ENCODE results near the gene FLT3. TPM values are rescaled to one million over a fixed set of nuclear protein-coding genes. Genes with fewer than 3 reads are reported as not detected.
"Not testable (repeated sequence)": the region's sequence is repeated elsewhere in the genome, so short reads cannot be mapped to it uniquely, and the experiment has no call there.

Gene FLT3
- polyA plus RNA-seq, 1 of the 3 experiments (the other 2 are of a cell fraction) = not detected

DNA sequence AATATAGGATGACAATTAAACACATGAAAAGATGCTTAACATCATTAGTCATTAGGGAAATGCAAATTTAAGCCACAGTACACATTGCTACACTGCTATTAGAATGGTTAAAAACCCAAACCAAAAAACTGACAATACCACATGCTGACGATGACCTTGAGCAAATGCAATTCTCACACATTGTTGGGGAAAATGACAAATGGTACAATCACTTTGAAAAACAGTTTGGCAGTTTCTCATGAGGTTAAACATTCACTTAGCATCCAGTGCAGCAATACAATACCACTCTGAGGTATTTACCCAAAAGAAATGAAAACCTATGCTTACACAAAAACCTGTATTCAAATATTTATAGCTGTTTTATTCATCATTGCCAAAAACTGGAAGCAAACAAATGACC is 11.3 kb downstream of the FLT3 start (continued):
- no peak for TF ChIP-seq MXI1 (IDR thresholded peaks at IDR 0.05; ENCODE audit: low read depth, low read length)

DNA sequence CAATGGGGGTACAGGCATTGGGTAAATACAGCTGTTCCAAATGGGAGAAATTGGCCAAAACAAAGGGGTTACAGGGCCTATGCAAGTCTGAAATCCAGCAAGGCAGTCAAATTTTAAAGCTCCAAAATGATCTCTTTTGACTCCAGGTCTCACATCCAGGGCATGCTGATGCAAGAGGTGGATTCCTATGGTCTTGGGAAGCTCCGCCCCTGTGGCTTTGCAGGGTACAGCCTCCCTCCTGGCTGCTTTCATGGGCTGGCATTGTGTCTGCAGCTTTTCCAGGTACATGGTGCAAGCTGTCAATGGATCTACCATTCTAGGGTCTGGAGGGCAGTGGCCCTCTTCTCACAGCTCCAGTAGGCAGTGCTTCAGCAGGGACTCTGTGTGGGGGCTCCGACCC is 22.6 kb downstream of the FLT3 start:
- H3K9me2 ChIP-seq; H3K79me2 ChIP-seq (ENCODE audit: insufficient read depth); H3K9me3 ChIP-seq; H3K27me3 ChIP-seq (ENCODE audit: insufficient read depth); H4K20me1 ChIP-seq (ENCODE audit: insufficient read depth); H3K4me1 ChIP-seq (ENCODE audit: control insufficient read depth in 1 of 2, insufficient read depth in 2 of 2, low read depth in 1 of 2, low read length in 1 of 2); H3K4me3 ChIP-seq (ENCODE audit: low read depth in 2 of 2, low read length in 1 of 2); H3K36me3 ChIP-seq (replicated peaks in 1 of 2; ENCODE audit: control insufficient read depth in 1 of 2, insufficient read depth in 2 of 2, low read length in 1 of 2); H3K4me2 ChIP-seq; H3F3A ChIP-seq (replicated peaks; ENCODE audit: insufficient read depth); POLR2A ChIA-PET; H2AFZ ChIP-seq (ENCODE audit: low read depth); H3K9ac ChIP-seq; DNase-seq; CTCF ChIA-PET; H3K27ac ChIP-seq (ENCODE audit: low read depth in 2 of 2, low read length in 1 of 2): not testable (repeated sequence)
- 0% methylated on average over 1 of the region's 2 CpGs for WGBS (ENCODE audit: low lambda C conversion rate)

DNA sequence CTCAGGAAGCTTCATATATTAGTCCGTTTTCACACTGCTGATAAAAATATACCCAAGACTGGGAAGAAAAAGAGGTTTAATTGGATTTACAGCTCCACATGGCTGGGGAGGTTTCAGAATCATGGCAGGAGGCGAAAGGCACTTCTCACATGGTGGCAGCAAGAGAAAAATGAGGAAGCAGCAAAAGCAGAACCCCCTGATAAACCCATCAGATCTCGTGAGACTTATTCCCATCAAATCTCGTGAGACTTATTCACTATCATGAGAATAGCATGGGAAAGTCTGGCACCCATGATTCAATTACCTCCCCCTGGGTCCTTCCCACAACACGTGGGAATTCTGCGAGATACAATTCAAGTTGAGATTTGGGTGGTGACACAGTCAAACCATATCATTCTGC is 23.1 kb downstream of the FLT3 start:
- H3K4me3 ChIP-seq (ENCODE audit: low read depth in 2 of 2, low read length in 1 of 2) = no peak overlapping the region
- 3% methylated on average over 6 of the region's 6 CpGs for WGBS (ENCODE audit: low lambda C conversion rate)
- no peak overlapping the region for H3K9ac ChIP-seq
- H3K4me1 ChIP-seq (ENCODE audit: control insufficient read depth in 1 of 2, insufficient read depth in 2 of 2, low read depth in 1 of 2, low read length in 1 of 2) = no peaks in the 10 kb centered on the region
- H3K27ac ChIP-seq (ENCODE audit: low read depth in 2 of 2, low read length in 1 of 2) = no peak overlapping the region
- H2AFZ ChIP-seq (ENCODE audit: low read depth) = no peak overlapping the region
- H3K79me2 ChIP-seq (ENCODE audit: insufficient read depth) = no peaks in the 10 kb centered on the region
- ChIA-PET POLR2A (no interaction called here), CTCF (no interaction called here)
- no peaks in the 10 kb centered on the region for H3K9me2 ChIP-seq
- H3K36me3 ChIP-seq (replicated peaks in 1 of 2; ENCODE audit: control insufficient read depth in 1 of 2, insufficient read depth in 2 of 2, low read length in 1 of 2) = no peaks in the 10 kb centered on the region
- H3K4me2 ChIP-seq = no peak overlapping the region
- H3K9me3 ChIP-seq = no peaks in the 10 kb centered on the region
- TF ChIP-seq TAF1 (IDR thresholded peaks at IDR 0.05; ENCODE audit: borderline replicate concordance, low read depth, low read length) (no peak), SIN3A (IDR thresholded peaks at IDR 0.05; ENCODE audit: borderline replicate concordance, low read depth, low read length) (no peak)
- no peaks in the 10 kb centered on the region for H4K20me1 ChIP-seq (ENCODE audit: insufficient read depth)
- H3F3A ChIP-seq (replicated peaks; ENCODE audit: insufficient read depth) = no peaks in the 10 kb centered on the region
- no peak for DNase-seq
- H3K27me3 ChIP-seq (ENCODE audit: insufficient read depth) = peaks cover 3% of the 10 kb centered on the region; the same call in 1 of the 2 replicates

DNA sequence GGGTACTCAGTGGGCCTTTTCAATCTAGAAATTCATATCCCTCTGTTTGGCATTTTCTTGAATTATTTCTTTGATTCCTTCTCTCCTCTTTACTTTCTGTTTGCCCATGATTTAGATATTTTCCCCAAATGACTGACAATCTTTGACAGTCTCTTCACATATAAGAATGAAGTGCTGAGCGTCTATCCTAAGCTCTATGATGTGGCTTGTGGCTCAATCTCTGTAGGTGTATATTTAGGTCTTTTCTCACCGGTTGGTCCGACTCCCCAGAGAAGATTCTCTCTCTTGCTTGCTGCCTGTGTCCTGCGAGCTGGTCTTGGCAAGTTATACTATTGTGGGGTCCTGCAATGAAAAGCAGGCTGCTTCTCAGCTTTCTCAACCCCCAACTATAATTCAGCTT is 29.0 kb downstream of the FLT3 start:
- POLR2A ChIA-PET = no interaction called here
- WGBS (ENCODE audit: low lambda C conversion rate) = 34% methylated on average over 4 of the region's 4 CpGs
- TF ChIP-seq YY1 (IDR thresholded peaks at IDR 0.05; ENCODE audit: low read depth) (no peak), FOSL2 (IDR thresholded peaks at IDR 0.05; ENCODE audit: borderline replicate concordance, low read depth) (no peak), JUND (IDR thresholded peaks at IDR 0.05) (no peak), EP300 (IDR thresholded peaks at IDR 0.05; ENCODE audit: borderline replicate concordance in 1 of 2, low read depth in 1 of 2, low read length in 1 of 2) (no peak), TAF1 (IDR thresholded peaks at IDR 0.05; ENCODE audit: borderline replicate concordance, low read depth, low read length) (no peak), GATA2 (CRISPR knock-in tag; IDR thresholded peaks at IDR 0.05) (no peak), NFIC (IDR thresholded peaks at IDR 0.05; ENCODE audit: borderline replicate concordance) (no peak), SIN3A (IDR thresholded peaks at IDR 0.05; ENCODE audit: borderline replicate concordance, low read depth, low read length) (no peak), GABPA (IDR thresholded peaks at IDR 0.05; ENCODE audit: low read depth) (no peak), FOXJ3 (CRISPR knock-in tag; IDR thresholded peaks at IDR 0.05) (no peak), MEF2A (IDR thresholded peaks at IDR 0.05; ENCODE audit: borderline replicate concordance, low read depth) (no peak), POLR2AphosphoS5 (IDR thresholded peaks at IDR 0.05; ENCODE audit: low read depth, low read length) (no peak), RAD21 (IDR thresholded peaks at IDR 0.05; ENCODE audit: low read length) (no peak), MXI1 (IDR thresholded peaks at IDR 0.05; ENCODE audit: low read depth, low read length) (no peak)
- TF ChIP-seq, protein P1, sequence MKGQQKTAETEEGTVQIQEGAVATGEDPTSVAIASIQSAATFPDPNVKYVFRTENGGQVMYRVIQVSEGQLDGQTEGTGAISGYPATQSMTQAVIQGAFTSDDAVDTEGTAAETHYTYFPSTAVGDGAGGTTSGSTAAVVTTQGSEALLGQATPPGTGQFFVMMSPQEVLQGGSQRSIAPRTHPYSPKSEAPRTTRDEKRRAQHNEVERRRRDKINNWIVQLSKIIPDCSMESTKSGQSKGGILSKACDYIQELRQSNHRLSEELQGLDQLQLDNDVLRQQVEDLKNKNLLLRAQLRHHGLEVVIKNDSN (IDR thresholded peaks at IDR 0.05; ENCODE audit: borderline replicate concordance, low read depth) = no peak
- TF ChIP-seq, protein P2, sequence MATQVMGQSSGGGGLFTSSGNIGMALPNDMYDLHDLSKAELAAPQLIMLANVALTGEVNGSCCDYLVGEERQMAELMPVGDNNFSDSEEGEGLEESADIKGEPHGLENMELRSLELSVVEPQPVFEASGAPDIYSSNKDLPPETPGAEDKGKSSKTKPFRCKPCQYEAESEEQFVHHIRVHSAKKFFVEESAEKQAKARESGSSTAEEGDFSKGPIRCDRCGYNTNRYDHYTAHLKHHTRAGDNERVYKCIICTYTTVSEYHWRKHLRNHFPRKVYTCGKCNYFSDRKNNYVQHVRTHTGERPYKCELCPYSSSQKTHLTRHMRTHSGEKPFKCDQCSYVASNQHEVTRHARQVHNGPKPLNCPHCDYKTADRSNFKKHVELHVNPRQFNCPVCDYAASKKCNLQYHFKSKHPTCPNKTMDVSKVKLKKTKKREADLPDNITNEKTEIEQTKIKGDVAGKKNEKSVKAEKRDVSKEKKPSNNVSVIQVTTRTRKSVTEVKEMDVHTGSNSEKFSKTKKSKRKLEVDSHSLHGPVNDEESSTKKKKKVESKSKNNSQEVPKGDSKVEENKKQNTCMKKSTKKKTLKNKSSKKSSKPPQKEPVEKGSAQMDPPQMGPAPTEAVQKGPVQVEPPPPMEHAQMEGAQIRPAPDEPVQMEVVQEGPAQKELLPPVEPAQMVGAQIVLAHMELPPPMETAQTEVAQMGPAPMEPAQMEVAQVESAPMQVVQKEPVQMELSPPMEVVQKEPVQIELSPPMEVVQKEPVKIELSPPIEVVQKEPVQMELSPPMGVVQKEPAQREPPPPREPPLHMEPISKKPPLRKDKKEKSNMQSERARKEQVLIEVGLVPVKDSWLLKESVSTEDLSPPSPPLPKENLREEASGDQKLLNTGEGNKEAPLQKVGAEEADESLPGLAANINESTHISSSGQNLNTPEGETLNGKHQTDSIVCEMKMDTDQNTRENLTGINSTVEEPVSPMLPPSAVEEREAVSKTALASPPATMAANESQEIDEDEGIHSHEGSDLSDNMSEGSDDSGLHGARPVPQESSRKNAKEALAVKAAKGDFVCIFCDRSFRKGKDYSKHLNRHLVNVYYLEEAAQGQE (IDR thresholded peaks at IDR 0.05; ENCODE audit: low read depth, low read length) = no peak
- TF ChIP-seq, protein P3, sequence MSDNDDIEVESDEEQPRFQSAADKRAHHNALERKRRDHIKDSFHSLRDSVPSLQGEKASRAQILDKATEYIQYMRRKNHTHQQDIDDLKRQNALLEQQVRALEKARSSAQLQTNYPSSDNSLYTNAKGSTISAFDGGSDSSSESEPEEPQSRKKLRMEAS (IDR thresholded peaks at IDR 0.05; ENCODE audit: low read depth) = no peak

More for the DNA sequence above, 29.0 kb downstream of the FLT3 start:
- no peaks in the 10 kb centered on the region for H3K9me3 ChIP-seq
- no peak overlapping the region for H3K27ac ChIP-seq (ENCODE audit: low read depth in 2 of 2, low read length in 1 of 2)
- no peaks in the 10 kb centered on the region for H3F3A ChIP-seq (replicated peaks; ENCODE audit: insufficient read depth)
- H3K4me1 ChIP-seq (ENCODE audit: control insufficient read depth in 1 of 2, insufficient read depth in 2 of 2, low read depth in 1 of 2, low read length in 1 of 2) = no peaks in the 10 kb centered on the region
- H4K20me1 ChIP-seq (ENCODE audit: insufficient read depth) = no peaks in the 10 kb centered on the region
- H3K36me3 ChIP-seq (replicated peaks in 1 of 2; ENCODE audit: control insufficient read depth in 1 of 2, insufficient read depth in 2 of 2, low read length in 1 of 2) = no peaks in the 10 kb centered on the region
- CTCF ChIA-PET = no interaction called here
- H2AFZ ChIP-seq (ENCODE audit: low read depth) = no peak overlapping the region
- no peak overlapping the region for H3K4me2 ChIP-seq
- no peaks in the 10 kb centered on the region for H3K79me2 ChIP-seq (ENCODE audit: insufficient read depth)
- no peak for DNase-seq
- H3K9ac ChIP-seq = no peak overlapping the region
- H3K4me3 ChIP-seq (ENCODE audit: low read depth in 2 of 2, low read length in 1 of 2) = no peak overlapping the region
- peaks cover 19% of the 10 kb centered on the region; the same call in 1 of the 2 replicates for H3K27me3 ChIP-seq (ENCODE audit: insufficient read depth)
- no peaks in the 10 kb centered on the region for H3K9me2 ChIP-seq
